Suppressor macrophage (primary cell): ENCODE measurements around the gene LRSAM1.

Source experiments
- DNase-seq, 4 experiments: peaks; one replicate each; pipeline ENCODE4 v3.0.0-alpha.2; 2020 to 2022

LRSAM1 gene

GRCh38 chr9:127458921-127459320 lies 7.6 kb downstream of the LRSAM1 start:
- DNase-seq: no peak

GRCh38 chr9:127463382-127463781 lies 12.1 kb downstream of the LRSAM1 start:
- no peak for DNase-seq

GRCh38 chr9:127463911-127464310 lies 12.6 kb downstream of the LRSAM1 start:
- DNase-seq: peak; percentile 41 to 79 (median 62)

GRCh38 chr9:127466407-127466917 lies 15.2 kb downstream of the LRSAM1 start:
- peak in 2 of 4 experiments; percentile 16 to 23 for DNase-seq

GRCh38 chr9:127467621-127468020 lies 16.3 kb downstream of the LRSAM1 start:
- DNase-seq: no peak

GRCh38 chr9:127470662-127471061 lies 19.4 kb downstream of the LRSAM1 start:
- no peak for DNase-seq

GRCh38 chr9:127473501-127473900 lies 22.2 kb downstream of the LRSAM1 start:
- DNase-seq: no peak

- no peak for DNase-seq
These were observed 22.6 kb downstream of the LRSAM1 start for GRCh38 chr9:127473932-127474331.

- DNase-seq: no peak
These were observed 23.3 kb downstream of the LRSAM1 start for GRCh38 chr9:127474592-127474991.

GRCh38 chr9:127479507-127480081 lies 28.3 kb downstream of the LRSAM1 start:
- no peak for DNase-seq

GRCh38 chr9:127482662-127483061 lies 31.4 kb downstream of the LRSAM1 start:
- DNase-seq: no peak

GRCh38 chr9:127485995-127486394 lies 34.7 kb downstream of the LRSAM1 start:
- no peak for DNase-seq

GRCh38 chr9:127488946-127489345 lies 37.6 kb downstream of the LRSAM1 start:
- DNase-seq: no peak

GRCh38 chr9:127489471-127490115 lies 38.3 kb downstream of the LRSAM1 start:
- no peak for DNase-seq

- DNase-seq: no peak
These were observed 39.4 kb downstream of the LRSAM1 start for GRCh38 chr9:127490535-127491230.

- DNase-seq: no peak
These were observed 40.2 kb downstream of the LRSAM1 start for GRCh38 chr9:127491516-127491915.

GRCh38 chr9:127492616-127493015 lies 41.3 kb downstream of the LRSAM1 start:
- no peak for DNase-seq

- no peak for DNase-seq
These were observed 42.4 kb downstream of the LRSAM1 start for GRCh38 chr9:127493592-127494303.

GRCh38 chr9:127494304-127494702 lies 43.0 kb downstream of the LRSAM1 start:
- DNase-seq: no peak

GRCh38 chr9:127495884-127496555 lies 44.7 kb downstream of the LRSAM1 start:
- no peak for DNase-seq

GRCh38 chr9:127496974-127497373 lies 45.7 kb downstream of the LRSAM1 start:
- no peak for DNase-seq

- DNase-seq: no peak
These were observed 46.5 kb downstream of the LRSAM1 start for GRCh38 chr9:127497656-127498290.
